ENCODE data around the gene ENO4.

Gene ENO4

DNA sequence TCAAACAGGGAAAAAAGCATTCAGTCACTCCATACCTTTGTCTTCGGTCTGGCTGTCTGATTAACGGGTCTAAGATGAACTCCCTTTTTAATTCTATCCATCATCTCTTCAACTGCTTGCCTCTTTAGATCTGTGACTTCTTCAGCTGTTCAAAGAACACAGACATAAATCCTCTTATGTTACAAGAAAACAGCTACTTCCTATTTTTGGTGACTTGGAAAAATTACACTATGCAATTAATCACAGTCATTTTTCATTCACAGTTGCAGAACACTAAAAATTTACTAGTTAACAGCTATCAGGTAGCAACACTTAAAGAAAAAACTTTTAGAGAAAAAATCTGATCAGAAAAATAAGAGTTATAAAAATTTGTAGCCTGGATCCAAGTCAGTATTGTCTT is 66.0 kb downstream of the ENO4 start:
- no peak for DNase-seq (ENCODE audit: low spot score)

GRCh38 chr10:116917481-116917880 is 68.2 kb downstream of the ENO4 start:
- DNase-seq (ENCODE audit: low spot score), result no peak

DNA sequence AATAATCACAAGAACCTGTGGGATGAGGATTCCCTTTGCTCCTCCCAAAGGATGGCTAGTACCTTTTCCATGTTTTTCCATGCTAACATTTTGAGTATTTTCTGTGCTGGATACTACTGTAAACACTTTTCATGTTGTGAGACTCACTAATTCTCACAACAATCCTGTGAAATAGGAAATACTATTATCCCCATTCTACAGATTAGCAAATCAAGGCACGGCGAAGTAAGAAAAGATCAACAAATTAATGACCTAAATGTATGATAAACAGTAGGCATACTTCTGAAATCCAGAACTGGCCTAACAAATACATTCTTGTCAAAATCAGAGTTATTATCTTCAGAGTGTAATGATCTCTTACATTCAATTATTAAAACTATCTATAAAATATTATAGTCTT is 69.3 kb downstream of the ENO4 start:
- DNase-seq (ENCODE audit: low spot score), result no peak

GRCh38 chr10:116919164-116919563 is 69.9 kb downstream of the ENO4 start:
- no peak for DNase-seq (ENCODE audit: low spot score)

GRCh38 chr10:116919706-116920105 is 70.4 kb downstream of the ENO4 start:
- no peak for DNase-seq (ENCODE audit: low spot score)

DNA sequence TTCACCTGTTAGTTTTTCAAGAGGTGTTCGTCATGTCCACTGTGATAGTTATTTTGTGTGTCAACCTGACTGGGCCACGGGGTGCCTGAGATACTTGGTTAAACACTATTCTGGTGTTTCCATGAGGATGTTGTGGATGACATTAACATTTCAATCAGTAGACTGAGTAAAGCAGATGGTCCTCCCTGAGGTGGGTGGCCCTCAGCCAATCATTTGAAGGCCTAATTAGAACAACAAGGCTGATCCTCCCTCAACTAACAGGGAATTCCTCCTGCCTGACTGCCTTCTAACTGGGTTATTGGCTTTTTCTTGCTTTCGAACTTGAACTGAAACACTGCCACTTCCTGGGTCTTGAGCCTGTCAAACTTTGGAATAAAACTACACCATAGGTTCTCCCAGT is 75.8 kb downstream of the ENO4 start:
- DNase-seq (ENCODE audit: low spot score), result no peak

DNA sequence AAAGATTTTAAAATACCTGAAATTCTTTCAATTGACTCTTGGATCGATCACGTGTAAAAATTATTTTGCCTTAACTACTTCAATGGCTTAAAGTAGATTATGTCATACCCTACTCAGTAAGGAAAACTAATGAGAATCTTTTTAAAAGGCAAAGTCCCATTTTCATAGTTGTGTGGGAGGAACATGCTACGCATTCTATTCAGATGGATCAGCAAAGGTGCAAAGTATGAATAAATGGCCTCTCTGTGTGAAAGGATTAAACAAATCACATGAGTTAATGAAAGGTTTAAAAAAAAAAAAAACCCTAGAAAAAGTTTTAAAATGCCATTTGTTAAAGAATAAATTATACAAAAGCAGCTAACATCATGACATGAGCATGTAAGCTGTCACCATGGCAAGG is 77.1 kb downstream of the ENO4 start:
- DNase-seq (ENCODE audit: low spot score), result no peak

DNA sequence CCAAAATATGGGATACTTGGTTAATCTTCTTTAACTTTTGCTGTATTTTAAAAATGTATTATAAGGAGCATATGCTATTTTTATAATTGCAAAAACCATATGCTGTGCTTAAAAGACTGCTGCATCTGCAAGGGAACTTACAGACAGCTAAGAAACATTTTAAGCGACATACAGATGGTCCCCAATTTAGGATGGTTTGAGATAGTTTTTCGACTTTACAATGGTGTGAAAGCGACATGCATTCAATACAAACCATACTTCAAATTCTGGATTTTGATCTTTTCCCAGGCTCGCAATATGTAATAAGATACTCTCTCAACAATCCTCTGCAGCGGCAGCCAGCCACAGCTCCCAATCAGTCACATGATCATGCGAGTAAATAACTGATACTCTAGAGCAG is 82.5 kb downstream of the ENO4 start:
- no peak for DNase-seq (ENCODE audit: low spot score)
